A549 (cell line): ENCODE results near the gene TMCO4.

ENCODE experiments used
- CEBPB ChIP-seq, 2 experiments: fragments of >200 bp in 1 of 2; sonication (Bioruptor Twin) in 1 of 2; formaldehyde crosslinking in 1 of 2; IDR thresholded peaks; 2 replicates each; pipeline ENCODE4 v1.6.1; 2012 to 2016
- CTCF ChIP-seq: fragments of >200 bp; sonication (Bioruptor Twin); formaldehyde crosslinking; IDR thresholded peaks from 3 replicates; pipeline ENCODE4 v1.5.1; 2016
- ELK1 ChIP-seq: fragments of 150-350 bp; IDR thresholded peaks from 2 replicates; pipeline ENCODE4 v1.6.1; 2014; ENCODE audit warnings: low read depth, mild to moderate bottlenecking, low read length
- EP300 ChIP-seq, 2 experiments: fragments of >200 bp; sonication (Bioruptor Twin); formaldehyde crosslinking; IDR thresholded peaks; 2 replicates in 1 of 2; 3 replicates in 1 of 2; pipeline ENCODE4 v1.6.1; 2016 to 2017
- ESRRA ChIP-seq: fragments of 150-350 bp; IDR thresholded peaks from 2 replicates; pipeline ENCODE4 v1.6.1; 2014; ENCODE audit warnings: mild to moderate bottlenecking, low read length, borderline replicate concordance
- MAZ ChIP-seq: fragments of 150-350 bp; IDR thresholded peaks from 2 replicates; pipeline ENCODE4 v1.6.1; 2014; ENCODE audit warnings: antibody characterized with exemption, low read depth, low read length, borderline replicate concordance
- POLR2A ChIP-seq: IDR thresholded peaks from 2 replicates; pipeline ENCODE4 v1.6.1; 2012; ENCODE audit warnings: mild to moderate bottlenecking, low read length
- RAD21 ChIP-seq, 2 experiments: fragments of >200 bp in 1 of 2; sonication (Bioruptor Twin) in 1 of 2; formaldehyde crosslinking in 1 of 2; IDR thresholded peaks in 1 of 2; conservative IDR thresholded peaks in 1 of 2; 2 replicates in 1 of 2; 3 replicates in 1 of 2; pipeline ENCODE4 v1.6.1; 2012 to 2018; ENCODE audit warnings: inconsistent platforms in 1 of 2
- REST ChIP-seq: fragments of 200-600 bp; sonication (generic); IDR thresholded peaks from 2 replicates; pipeline ENCODE4 v1.6.1; 2016; ENCODE audit warnings: antibody characterized with exemption, mild to moderate bottlenecking, moderate library complexity
- RFX5 ChIP-seq: fragments of 450-650 bp; IDR thresholded peaks from 2 replicates; pipeline ENCODE4 v1.7.1; 2014; ENCODE audit warnings: antibody characterized with exemption, mild to moderate bottlenecking, moderate library complexity
- SMC3 ChIP-seq: fragments of >200 bp; sonication (Bioruptor Twin); formaldehyde crosslinking; IDR thresholded peaks from 3 replicates; pipeline ENCODE4 v1.6.1; 2018; ENCODE audit warnings: inconsistent platforms
- ZFP36 ChIP-seq: fragments of 450-650 bp; IDR thresholded peaks from 2 replicates; pipeline ENCODE4 v1.6.1; 2014; ENCODE audit warnings: borderline replicate concordance; ENCODE audit not compliant: partially characterized antibody

- TF ChIP-seq POLR2A (no peak), CTCF (no peak), RAD21 (conservative IDR thresholded peaks at IDR 0.05 in 1 of 2, IDR thresholded peaks at IDR 0.05 in 1 of 2) (no peak), EP300 (IDR thresholded peaks at IDR 0.05) (no peak), CEBPB (IDR thresholded peaks at IDR 0.05) (no peak), ZFP36 (no peak), ESRRA (no peak), RFX5 (no peak), SMC3 (no peak), MAZ (no peak), REST (no peak), ELK1 (no peak)
These were observed 65.2 kb downstream of the TMCO4 start for GRCh38 chr1:19734472-19734999.
